ENCODE data around the gene RNU7-1.

Gene RNU7-1

DNA sequence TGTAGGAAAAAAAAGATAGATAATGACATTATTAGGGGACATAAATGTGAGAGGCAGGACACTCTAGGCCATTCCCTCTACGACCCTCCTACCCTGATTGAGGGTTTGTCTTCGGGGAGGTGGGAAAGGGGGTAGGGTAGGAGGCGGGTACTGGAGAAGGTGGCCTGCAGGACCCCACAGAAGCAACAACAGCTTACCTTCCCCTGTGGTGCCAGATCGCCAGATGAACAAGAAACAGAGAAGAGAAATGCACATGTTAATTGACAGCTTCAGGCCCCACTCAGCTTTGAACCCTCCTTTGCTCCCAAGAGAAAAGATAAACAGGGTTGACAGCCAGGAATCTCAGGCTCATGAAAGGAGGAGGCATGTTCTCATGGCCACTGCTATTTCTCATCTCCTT, 22.1 kb downstream of the RNU7-1 start:
- DNase-seq = no peak

DNA sequence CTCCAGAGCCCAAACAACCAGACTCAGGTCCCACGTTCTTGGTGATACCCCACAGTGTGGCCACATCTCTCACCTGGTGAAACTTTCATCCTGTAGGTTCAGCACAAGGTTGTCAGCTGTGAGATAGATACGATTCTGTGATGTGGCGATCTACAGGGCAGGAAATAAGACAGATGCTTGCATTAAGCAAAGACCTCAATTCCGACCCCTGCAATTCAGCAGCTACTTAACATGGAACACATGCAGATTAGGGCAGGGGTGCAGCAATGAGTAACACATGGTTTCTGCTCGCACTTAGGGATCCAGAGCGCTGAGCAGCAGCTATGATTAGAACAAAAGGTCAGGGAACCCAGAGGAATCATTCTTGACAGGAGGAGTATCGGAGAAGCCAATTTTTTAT, 22.7 kb downstream of the RNU7-1 start:
- DNase-seq = no peak

DNA sequence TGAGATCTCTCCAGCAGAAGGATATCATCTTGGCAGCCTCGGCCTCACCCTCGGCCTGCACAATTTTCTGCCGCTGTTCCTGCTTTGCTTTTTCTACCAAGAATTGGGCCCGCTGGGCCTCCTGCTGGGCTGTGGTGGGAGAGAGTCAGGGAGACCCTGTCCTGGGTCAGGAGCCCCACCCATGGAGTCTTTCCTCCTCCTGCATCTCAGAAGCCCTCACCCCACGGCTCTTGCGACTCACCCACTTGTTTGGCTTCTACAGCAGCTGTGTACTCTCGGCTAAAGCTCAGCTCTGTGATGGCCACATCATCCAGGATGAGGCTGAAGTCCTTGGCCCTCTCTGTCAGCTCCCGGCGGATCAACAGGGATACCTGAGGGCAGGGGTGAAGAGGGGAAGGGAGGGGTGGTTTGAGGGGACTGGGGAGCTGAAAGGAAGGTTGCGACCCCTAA, 24.1 kb downstream of the RNU7-1 start:
- DNase-seq = no peak

DNA sequence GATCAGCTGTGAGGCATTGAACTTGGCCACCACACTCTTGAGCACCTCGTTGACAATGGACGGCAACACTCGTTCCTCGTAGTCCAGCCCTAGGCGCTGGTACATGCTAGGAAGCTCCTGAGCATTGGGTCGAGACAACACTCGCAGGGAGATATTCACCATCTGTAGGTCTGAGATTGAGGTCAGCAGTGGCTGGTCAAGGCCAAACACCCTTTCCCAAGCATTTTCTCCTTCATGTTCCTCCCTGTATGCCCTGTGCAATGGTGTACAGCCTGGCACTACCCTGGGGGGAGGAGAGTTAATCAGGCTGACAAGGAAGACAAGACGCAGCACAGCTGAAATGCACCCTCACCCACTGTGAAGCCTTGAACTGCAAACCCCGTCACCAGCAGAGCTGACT, 24.8 kb downstream of the RNU7-1 start:
- no peak for DNase-seq

DNA sequence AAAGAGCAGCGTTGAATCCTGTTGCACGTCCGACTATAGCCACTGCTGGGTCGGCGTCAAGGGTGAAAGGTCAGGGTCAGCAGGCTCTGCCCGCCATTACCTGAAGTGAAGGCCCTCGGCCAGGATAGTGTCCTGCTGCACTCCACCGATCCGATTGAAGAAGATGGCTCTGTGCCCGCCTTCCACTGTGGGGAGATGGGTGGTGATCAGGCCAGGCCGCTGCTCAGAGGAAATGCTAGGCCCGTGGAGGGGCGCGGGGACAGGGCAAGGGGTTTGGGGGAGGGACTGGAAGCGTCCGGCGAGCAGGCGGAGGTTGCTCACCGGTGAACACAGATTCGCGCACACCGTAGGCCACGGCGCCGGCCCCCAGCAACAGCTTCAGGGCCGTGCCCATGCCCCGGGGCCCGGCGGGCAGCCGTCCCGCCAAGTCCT, 26.5 kb downstream of the RNU7-1 start:
- no peak for DNase-seq

DNA sequence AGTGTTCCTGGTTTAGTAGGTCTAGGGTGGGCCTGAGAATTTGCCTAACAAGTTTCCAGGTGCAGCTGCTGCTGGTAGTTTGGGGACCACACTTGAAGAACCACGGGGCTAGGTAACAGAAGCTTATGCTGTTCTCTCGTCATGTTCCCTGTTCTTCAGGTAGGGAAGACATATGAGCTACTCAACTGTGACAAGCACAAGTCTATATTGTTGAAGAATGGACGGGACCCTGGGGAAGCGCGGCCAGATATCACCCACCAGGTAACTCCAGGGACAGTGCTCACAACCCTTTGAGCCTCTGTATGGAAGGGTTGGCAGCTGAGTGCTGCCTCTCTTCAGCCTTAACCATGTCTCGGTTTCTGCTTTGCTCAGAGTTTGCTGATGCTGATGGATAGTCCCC, 30.6 kb downstream of the RNU7-1 start:
- DNase-seq = no peak

DNA sequence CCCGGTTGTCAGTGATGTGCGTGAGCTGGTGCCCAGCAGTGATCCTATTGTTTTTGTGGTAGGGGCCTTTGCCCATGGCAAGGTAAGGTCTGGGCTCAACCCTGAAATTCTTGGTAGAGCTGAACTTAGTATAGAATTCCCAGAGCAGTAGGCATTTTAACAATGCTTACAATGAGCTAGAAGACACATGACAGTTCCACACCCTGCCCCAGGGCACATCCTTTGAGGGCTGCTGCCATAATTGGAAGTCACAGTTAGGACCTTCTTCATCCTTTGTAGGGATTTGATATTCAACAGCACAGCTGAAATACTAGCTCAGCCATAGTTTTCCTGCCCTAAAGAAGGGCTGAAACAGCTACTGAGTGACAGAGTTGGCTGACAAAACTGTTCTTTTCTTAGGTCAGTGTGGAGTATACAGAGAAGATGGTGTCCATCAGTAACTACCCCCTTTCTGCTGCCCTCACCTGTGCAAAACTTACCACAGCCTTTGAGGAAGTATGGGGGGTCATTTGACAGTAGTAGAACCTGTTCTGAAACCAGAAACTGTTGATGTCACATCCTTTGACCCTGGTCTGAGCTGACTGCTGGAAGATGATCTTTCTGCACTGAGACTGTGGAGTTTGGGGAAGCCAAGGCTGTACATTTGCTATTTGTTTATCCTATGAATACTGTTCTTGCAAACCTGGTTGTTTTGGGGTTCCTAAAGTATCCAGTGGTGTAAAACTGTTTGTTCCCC, 31.8 kb downstream of the RNU7-1 start:
- no peak for DNase-seq

DNA sequence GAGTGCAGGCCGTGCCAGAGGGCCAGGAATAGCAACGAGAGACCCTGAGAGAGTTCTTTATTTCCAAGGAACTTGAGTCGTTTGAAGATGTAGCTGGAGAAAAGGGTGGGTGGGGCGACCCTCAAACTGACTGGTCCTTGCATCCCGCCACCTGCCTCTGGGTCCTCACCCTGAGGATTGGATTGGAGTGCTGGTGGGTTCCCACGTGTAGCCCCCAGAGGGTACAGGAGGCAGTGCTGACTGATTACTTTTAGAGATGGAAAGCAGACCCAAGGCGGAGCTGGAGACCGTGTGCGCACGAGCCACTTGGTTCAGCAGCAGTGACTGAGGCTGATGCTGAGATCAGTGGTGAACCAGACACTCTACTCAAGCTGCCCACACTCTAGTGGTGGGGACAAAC, 34.0 kb downstream of the RNU7-1 start:
- DNase-seq = no peak

DNA sequence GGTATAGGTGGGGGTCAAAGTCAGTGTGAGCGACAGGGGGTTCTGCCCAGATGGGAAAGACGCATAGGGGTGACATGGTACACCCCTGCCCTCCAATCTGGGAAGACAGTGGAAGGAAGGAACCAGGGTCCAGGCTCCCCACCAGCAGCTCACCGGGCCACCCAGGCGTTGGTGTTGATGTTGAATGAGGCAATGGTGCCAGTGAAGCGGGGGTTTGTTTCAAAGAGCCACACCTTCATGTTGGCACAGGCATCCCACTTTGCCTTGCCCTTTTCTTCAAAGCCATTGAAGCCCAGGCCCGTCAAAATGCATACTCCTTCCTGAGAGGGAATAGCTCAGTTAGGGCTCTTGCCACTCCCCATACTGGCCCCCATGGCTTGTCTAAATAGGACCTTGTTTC, 34.6 kb downstream of the RNU7-1 start:
- no peak for DNase-seq

DNA sequence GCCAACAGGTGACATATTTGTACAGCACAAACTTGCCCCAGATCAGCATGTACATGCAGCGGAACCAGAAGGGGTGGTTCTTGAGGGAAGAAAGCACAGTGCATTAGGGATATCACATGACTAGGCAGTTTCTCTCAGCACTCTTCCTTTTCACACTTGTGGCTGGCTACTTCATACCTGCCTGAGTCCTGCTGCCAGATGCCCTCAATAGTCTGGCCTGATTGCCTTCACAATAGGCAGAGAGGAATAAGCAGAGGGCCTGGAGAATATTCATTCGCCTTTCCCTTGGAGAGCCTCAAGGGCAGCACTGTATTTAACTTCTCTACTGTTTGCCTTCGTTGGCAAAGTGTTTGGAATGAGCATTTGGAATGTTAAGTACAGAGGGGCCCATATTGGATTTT, 35.0 kb downstream of the RNU7-1 start:
- DNase-seq = no peak

DNA sequence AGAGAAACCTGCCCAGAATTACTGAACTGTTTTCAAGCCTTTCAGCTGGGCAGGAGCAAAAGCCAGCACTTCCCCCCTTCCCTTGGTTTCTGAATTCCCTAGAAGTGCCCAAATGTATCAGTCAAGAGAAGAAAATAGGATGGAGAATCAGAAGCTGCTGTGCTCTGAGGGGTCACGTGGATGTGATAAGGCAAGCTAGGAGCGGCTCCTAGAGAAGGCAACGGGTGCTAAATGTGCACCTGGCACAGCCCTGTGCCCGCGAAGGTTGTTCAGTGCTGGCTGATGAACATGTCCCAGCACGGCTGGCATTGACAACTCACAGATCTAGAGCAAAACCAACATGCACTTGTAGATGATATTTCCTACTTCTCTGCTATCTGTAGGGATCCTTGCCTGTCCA, 35.4 kb downstream of the RNU7-1 start:
- no peak for DNase-seq

DNA sequence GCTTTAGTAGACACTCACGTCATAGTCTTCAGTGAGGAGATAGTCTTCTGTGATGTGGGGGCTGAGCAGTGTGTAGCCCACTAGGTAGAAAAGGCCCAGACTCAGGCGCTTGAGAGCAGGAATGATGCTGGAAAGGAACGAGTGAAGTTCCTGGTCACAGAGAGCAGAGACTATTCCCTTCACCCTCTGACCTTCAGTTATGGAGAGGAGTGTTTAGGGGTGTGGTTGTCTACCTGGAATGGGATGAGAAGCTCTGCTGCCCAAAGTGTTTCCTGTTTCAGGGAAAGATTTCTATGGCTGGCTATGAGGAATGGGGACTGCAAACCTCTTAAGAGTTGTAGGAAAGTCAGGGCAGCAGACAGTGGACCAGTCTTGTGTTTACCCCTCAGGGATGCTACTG, 35.8 kb downstream of the RNU7-1 start:
- no peak for DNase-seq

DNA sequence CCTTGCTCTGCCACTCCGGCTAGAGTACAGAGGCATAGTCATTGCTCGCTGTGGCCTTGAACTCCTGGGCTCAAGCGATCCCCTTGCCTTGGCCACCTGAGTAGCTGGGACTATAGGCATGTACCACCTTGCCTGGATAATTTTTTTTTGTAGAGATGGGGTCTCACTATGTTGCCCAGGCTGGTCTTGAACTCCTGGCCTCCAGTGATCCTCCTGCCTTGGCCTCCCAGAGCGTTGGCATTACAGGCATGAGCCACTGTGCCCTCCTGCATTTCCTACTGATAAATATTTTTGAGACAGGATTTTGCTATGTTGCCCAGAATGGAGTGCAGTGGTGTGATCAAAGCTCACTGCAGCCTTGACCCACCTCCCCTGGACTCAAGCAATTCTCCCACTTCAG, 36.5 kb downstream of the RNU7-1 start:
- no peak for DNase-seq

DNA sequence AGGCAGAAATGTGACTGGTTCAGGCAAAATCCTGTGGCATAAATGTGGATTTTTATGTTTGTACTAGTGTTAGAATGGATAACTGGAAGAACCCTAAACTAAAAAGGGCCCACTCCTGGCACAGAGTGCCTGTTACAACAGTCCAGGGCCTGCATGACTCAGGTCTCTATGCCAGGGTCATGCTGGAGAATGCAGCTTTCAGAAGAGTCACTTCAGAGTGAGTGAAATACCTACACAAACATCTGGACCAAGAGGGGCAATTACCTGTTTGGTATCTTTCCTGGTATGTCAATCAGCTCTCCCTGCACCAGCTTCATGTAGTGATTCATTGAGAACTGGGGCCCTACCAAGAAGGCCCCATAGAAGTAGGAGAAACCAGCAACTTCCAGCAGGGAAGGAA, 37.1 kb downstream of the RNU7-1 start:
- DNase-seq = no peak

DNA sequence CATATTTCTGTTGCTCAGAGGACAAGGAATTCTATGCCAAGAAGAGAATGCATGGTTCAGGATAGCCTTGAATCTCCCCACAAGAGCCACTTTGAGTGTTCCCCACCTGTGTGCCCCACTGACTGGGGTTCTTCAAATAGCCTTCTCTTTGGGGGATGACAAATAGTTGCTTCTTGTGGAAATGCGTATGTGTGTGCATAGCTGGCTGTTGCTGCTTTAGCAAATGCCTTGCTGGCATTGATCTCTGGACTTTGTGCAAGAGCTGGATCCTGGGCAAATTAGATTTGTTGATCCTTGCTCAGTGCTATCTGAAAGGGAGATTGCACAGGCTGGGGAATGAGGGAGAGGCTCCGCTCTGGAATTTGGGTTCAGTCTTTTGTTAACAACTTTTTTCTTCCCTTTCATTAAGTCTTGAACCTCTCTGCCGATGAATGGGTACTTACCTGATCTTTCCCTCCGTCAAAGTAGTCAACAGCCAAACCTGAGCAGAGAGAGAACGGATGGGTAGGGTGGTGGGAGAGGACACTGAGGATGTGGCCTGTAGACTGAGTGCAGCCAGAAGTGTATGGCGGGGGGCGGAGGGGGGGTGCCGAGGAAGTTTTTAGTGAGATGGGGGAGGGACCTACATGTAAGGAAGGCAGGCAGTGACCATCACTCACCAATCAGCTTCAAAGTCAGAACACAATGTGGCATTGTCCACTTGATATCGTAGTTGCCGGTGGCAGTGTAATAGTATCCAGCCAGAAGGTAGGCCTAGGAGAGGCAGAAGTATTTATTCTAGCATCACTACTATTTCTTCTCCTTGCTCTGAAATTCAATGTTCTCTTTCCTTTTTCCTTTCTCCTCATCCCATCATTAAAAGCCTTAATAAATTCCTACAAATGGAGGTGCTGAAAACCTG, 37.8 kb downstream of the RNU7-1 start:
- DNase-seq = no peak

DNA sequence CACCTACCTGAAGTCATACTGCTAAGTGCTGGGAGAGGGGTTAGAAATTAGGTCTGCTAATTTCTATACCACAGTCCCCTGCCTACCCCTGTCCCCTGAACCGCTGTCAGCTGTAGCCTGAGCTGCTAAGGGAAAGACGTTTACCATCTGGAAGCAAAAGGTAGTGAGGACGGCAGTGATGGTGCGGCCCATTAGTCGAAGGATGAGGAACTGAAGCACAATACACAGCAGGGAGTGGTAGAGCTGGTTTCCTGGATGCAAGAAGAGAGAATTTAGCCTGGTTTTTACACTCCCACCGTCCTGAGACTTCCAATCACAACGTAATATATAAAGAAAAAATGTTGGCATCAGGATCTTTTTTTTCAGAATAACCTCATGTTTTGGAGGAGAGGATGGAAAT, 38.9 kb downstream of the RNU7-1 start:
- DNase-seq = no peak

DNA sequence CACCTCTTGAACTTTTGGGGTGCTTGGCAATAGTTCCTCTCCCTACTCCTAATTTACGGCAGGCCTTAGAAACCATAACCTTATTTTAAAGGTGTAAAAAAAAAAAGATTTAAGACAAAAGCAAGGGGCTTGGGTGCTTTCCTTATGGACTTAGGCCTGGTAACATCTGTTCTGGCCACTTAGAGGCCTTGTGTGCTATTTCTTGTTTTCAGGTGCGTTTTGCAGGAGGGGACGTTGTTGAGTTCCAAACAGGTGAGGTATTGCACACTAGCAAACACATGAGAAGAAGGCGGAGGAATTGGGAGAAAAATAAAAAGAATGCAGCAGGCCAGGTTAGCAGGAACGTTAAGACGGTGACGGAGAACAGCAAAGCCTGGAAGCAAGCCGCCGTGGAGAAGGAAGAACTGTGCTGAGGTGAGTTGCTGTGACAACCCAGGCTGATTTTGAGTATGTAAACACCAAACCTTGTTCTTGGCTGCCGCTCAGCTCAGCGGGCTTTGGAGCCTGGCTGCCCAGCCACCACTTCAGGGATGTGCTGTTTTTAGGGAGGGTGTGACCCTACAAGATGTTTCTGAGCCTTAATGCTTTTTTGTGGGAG, 44.4 kb downstream of the RNU7-1 start:
- no peak for DNase-seq
